Activated CD8-positive, alpha-beta memory T cell treated with anti-CD3 and anti-CD28 coated beads for 36 hours (primary cell): ENCODE measurements around the gene TOR1AIP2. TPM values are rescaled to one million over a fixed set of nuclear protein-coding genes. Genes with fewer than 3 reads are reported as not detected.
"Not testable (repeated sequence)": the region's sequence is repeated elsewhere in the genome, so short reads cannot be mapped to it uniquely, and the experiment has no call there.

Source experiments
- CTCF ChIA-PET: fragments of 350-600 bp; sonication (Branson Sonifier 250); formaldehyde crosslinking; loops from one replicate; lab custom pipeline; 2021; ENCODE audit warnings: antibody characterized with exemption; lab: Charles Lee
- POLR2A ChIA-PET: fragments of 350-600 bp; sonication (Branson Sonifier 250); formaldehyde crosslinking; loops from one replicate; lab custom pipeline; 2021; ENCODE audit warnings: antibody characterized with exemption; lab: Charles Lee
- total RNA-seq, 2 experiments: library from RNA; stranded (reverse); gene quantifications; one replicate each; pipeline ENCODE4 v1.2.3, GENCODE V29; 2021

The TOR1AIP2 gene
- total RNA-seq, 2 experiments from 2014 or later, result 72.7 to 74.1 TPM

GRCh38 chr1:179881642-179882252 is 4.1 kb upstream of the TOR1AIP2 start:
- CTCF ChIA-PET, result no interaction called here
- POLR2A ChIA-PET, result interaction anchor here (0.6 kb wide), 1 partner anchor 46 kb away, joined by 5 read pairs; no protein-coding TSS in a partner anchor

- ChIA-PET POLR2A (no interaction called here), CTCF (interaction anchor here (0.7 kb wide), 1 partner anchor 385 kb away, joined by 3 read pairs; no protein-coding TSS in a partner anchor)
Measured at GRCh38 chr1:179879797-179880196, 2.2 kb upstream of the TOR1AIP2 start.

- POLR2A ChIA-PET, result no interaction called here
- CTCF ChIA-PET, result no interaction called here
Measured at GRCh38 chr1:179876300-179876715, 1.3 kb downstream of the TOR1AIP2 start.

GRCh38 chr1:179875596-179876299 is 1.9 kb downstream of the TOR1AIP2 start:
- POLR2A ChIA-PET, result no interaction called here
- CTCF ChIA-PET, result no interaction called here

- POLR2A ChIA-PET, result no interaction called here
- CTCF ChIA-PET, result no interaction called here
Measured at GRCh38 chr1:179873438-179873851, 4.2 kb downstream of the TOR1AIP2 start.

GRCh38 chr1:179872558-179872957 is 5.0 kb downstream of the TOR1AIP2 start:
- CTCF ChIA-PET, result no interaction called here
- POLR2A ChIA-PET, result no interaction called here

GRCh38 chr1:179871940-179872339 is 5.7 kb downstream of the TOR1AIP2 start:
- CTCF ChIA-PET, result interaction anchor here (0.6 kb wide), 1 partner anchor 176 kb away, joined by 4 read pairs; no protein-coding TSS in a partner anchor
- POLR2A ChIA-PET, result no interaction called here

- CTCF ChIA-PET, result interaction anchor here (1.6 kb wide), 1 partner anchor 56 kb away, joined by 3 read pairs; no protein-coding TSS in a partner anchor
Measured at GRCh38 chr1:179870870-179871269, 6.7 kb downstream of the TOR1AIP2 start.

GRCh38 chr1:179867493-179868330 is 9.9 kb downstream of the TOR1AIP2 start:
- CTCF ChIA-PET, result interaction anchor here (1.1 to 1.5 kb wide), 3 partner anchors 18 to 313 kb away, joined by 3 to 7 read pairs (median 4); no protein-coding TSS in a partner anchor
- POLR2A ChIA-PET, result interaction anchor here (0.8 kb wide), 1 partner anchor 372 kb away, joined by 3 read pairs; no protein-coding TSS in a partner anchor

More at GRCh38 chr1:179870870-179871269, 6.7 kb downstream of the TOR1AIP2 start:
- POLR2A ChIA-PET, result no interaction called here

GRCh38 chr1:179866616-179867015 is 11.0 kb downstream of the TOR1AIP2 start:
- ChIA-PET CTCF (interaction anchor here (0.5 to 1.5 kb wide), 3 partner anchors 17 to 312 kb away, joined by 3 to 7 read pairs (median 4); no protein-coding TSS in a partner anchor), POLR2A (no interaction called here)

GRCh38 chr1:179865377-179865776 is 12.2 kb downstream of the TOR1AIP2 start:
- POLR2A ChIA-PET, result no interaction called here
- CTCF ChIA-PET, result interaction anchor here (0.8 to 1.4 kb wide), 2 partner anchors 50 to 314 kb away, joined by 3 read pairs; no protein-coding TSS in a partner anchor

- ChIA-PET CTCF (interaction anchor here (0.6 kb wide), 1 partner anchor 181 kb away, joined by 3 read pairs; no protein-coding TSS in a partner anchor), POLR2A (no interaction called here)
Measured at GRCh38 chr1:179860652-179861051, 17.0 kb downstream of the TOR1AIP2 start.

GRCh38 chr1:179857009-179857408 is 20.6 kb downstream of the TOR1AIP2 start:
- ChIA-PET POLR2A (no interaction called here), CTCF (interaction anchor here (0.5 kb wide), 1 partner anchor 666 kb away, joined by 4 read pairs; no protein-coding TSS in a partner anchor)

- ChIA-PET CTCF (interaction anchor here (0.5 kb wide), 1 partner anchor 665 kb away, joined by 4 read pairs; no protein-coding TSS in a partner anchor), POLR2A (no interaction called here)
Measured at GRCh38 chr1:179856296-179856695, 21.3 kb downstream of the TOR1AIP2 start.

GRCh38 chr1:179855831-179856230 is 21.8 kb downstream of the TOR1AIP2 start:
- POLR2A ChIA-PET, CTCF ChIA-PET: not testable (repeated sequence)

- POLR2A ChIA-PET, result no interaction called here
- CTCF ChIA-PET, result interaction anchor here (0.6 kb wide), 1 partner anchor 18 kb away, joined by 4 read pairs; no protein-coding TSS in a partner anchor
Measured at GRCh38 chr1:179853102-179853501, 24.5 kb downstream of the TOR1AIP2 start.

- POLR2A ChIA-PET, result no interaction called here
- CTCF ChIA-PET, result no interaction called here
Measured at GRCh38 chr1:179848233-179848632, 29.4 kb downstream of the TOR1AIP2 start.

- ChIA-PET POLR2A (no interaction called here), CTCF (interaction anchor here (1.5 kb wide), 1 partner anchor 25 kb away, joined by 3 read pairs; no protein-coding TSS in a partner anchor)
Measured at GRCh38 chr1:179840107-179840506, 37.5 kb downstream of the TOR1AIP2 start.
